HCEC 1CT (cell line): ENCODE results near the gene LHFPL6.

ENCODE experiments used
- DNase-seq: peaks from one replicate; pipeline ENCODE4 v3.0.0-alpha.2; 2017

Gene LHFPL6

DNA sequence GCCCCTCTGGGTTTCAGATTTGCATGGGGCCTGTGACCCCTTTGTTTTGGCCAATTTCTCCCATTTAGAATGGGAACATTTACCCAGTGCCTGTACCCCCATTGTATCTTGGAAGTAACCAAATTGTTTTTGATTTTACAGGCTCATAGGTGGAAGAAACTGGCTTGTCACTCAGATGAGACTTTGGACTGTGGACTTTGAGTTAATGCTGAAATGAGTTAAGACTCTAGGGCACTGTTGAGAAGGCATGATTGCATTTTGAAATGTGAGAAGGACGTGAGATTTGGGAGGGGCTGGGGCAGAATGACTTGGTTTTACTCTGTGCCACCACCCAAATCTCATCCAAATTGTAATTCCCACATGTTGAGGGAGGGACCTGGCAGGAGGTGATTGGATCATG is 306.0 kb downstream of the LHFPL6 start:
- no peak for DNase-seq

DNA sequence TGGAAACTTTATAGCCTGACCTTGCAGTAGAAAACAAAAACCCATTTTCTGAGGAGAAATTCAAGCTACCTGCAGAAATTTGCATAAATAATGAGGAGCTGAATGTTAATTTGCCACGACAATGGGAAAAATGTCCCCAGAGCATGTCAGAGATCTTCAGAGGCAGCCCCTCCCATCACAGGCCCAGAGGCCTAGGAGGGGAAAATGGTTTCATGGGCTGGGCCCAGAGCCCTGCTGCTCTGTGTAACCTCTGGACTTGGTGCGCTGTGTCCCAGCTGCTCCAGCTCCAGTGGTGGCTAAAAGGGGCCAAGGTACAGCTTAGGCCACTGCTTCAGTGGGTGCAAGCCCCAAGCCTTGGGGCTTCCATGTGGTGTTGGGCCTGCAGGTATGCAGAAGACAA is 306.8 kb downstream of the LHFPL6 start:
- DNase-seq: no peak
